ENCODE measurements around the gene PDK1. TPM values are rescaled to one million over a fixed set of nuclear protein-coding genes. Genes with fewer than 3 reads are reported as not detected.

Gene PDK1
- total RNA-seq, 1 donor = 9.1 TPM

- no peak for TF ChIP-seq CTCF (IDR thresholded peaks at IDR 0.05; ENCODE audit: insufficient read depth, low read depth, low read length)
- no peak overlapping the region for H3K4me3 ChIP-seq (ENCODE audit: low read depth, low read length)
- no peak for DNase-seq (ENCODE audit: low read depth)
Observed at GRCh38 chr2:172551271-172551670, 4.6 kb upstream of the PDK1 start.

GRCh38 chr2:172552547-172553291, 3.2 kb upstream of the PDK1 start:
- DNase-seq (ENCODE audit: low read depth) = peak; percentile 89
- TF ChIP-seq CTCF (IDR thresholded peaks at IDR 0.05; ENCODE audit: insufficient read depth, low read depth, low read length) = no peak

GRCh38 chr2:172554352-172555271, 1.3 kb upstream of the PDK1 start:
- peak overlapping the region; percentile 86 for H3K4me3 ChIP-seq (ENCODE audit: low read depth, low read length)
- no peak for DNase-seq (ENCODE audit: low read depth)
- TF ChIP-seq CTCF (IDR thresholded peaks at IDR 0.05; ENCODE audit: insufficient read depth, low read depth, low read length) = no peak

More at GRCh38 chr2:172552547-172553291, 3.2 kb upstream of the PDK1 start:
- H3K4me3 ChIP-seq (ENCODE audit: low read depth, low read length) = no peak overlapping the region

- TF ChIP-seq CTCF (IDR thresholded peaks at IDR 0.05; ENCODE audit: insufficient read depth, low read depth, low read length) = no peak
- no peak for DNase-seq (ENCODE audit: low read depth)
- H3K4me3 ChIP-seq (ENCODE audit: low read depth, low read length) = peak overlapping the region; percentile 86
Observed at GRCh38 chr2:172555272-172555521, 693 bp upstream of the PDK1 start.

- peak overlapping the region; percentile 86 for H3K4me3 ChIP-seq (ENCODE audit: low read depth, low read length)
- no peak for TF ChIP-seq CTCF (IDR thresholded peaks at IDR 0.05; ENCODE audit: insufficient read depth, low read depth, low read length)
- peak; percentile 73 for DNase-seq (ENCODE audit: low read depth)
Observed at GRCh38 chr2:172556284-172557033, 569 bp downstream of the PDK1 start.

GRCh38 chr2:172558372-172558771, 2.5 kb downstream of the PDK1 start:
- H3K4me3 ChIP-seq (ENCODE audit: low read depth, low read length) = no peak overlapping the region
- TF ChIP-seq CTCF (IDR thresholded peaks at IDR 0.05; ENCODE audit: insufficient read depth, low read depth, low read length) = no peak
- DNase-seq (ENCODE audit: low read depth) = no peak
